IPS DF 4.7 (cell line): ENCODE data around the gene ILK.

Source experiments
- DNase-seq: peaks from one replicate; pipeline ENCODE4 v3.0.0-alpha.2; 2013; ENCODE audit warnings: low spot score; ENCODE audit errors: extremely low read depth

Gene ILK

GRCh38 chr11:6635082-6635932 lies 31.7 kb downstream of the ILK start:
- no peak for DNase-seq

- DNase-seq, result no peak
These were observed 32.9 kb downstream of the ILK start for GRCh38 chr11:6636480-6636879.

GRCh38 chr11:6637871-6638270 lies 34.3 kb downstream of the ILK start:
- no peak for DNase-seq

- DNase-seq, result no peak
These were observed 34.9 kb downstream of the ILK start for GRCh38 chr11:6638429-6638828.

- no peak for DNase-seq
These were observed 36.7 kb downstream of the ILK start for GRCh38 chr11:6640036-6640984.

GRCh38 chr11:6640985-6641701 lies 37.6 kb downstream of the ILK start:
- no peak for DNase-seq

GRCh38 chr11:6642957-6643356 lies 39.4 kb downstream of the ILK start:
- DNase-seq, result no peak

- DNase-seq, result no peak
These were observed 42.5 kb downstream of the ILK start for GRCh38 chr11:6646071-6646470.

GRCh38 chr11:6646576-6646917 lies 43.0 kb downstream of the ILK start:
- no peak for DNase-seq

- no peak for DNase-seq
These were observed 43.5 kb downstream of the ILK start for GRCh38 chr11:6646918-6647679.

GRCh38 chr11:6647836-6648235 lies 44.3 kb downstream of the ILK start:
- DNase-seq, result no peak

GRCh38 chr11:6648501-6648900 lies 44.9 kb downstream of the ILK start:
- DNase-seq, result no peak

GRCh38 chr11:6650104-6650503 lies 46.5 kb downstream of the ILK start:
- DNase-seq, result no peak

- no peak for DNase-seq
These were observed 47.4 kb downstream of the ILK start for GRCh38 chr11:6650980-6651379.

GRCh38 chr11:6652182-6652581 lies 48.6 kb downstream of the ILK start:
- no peak for DNase-seq

- no peak for DNase-seq
These were observed 49.5 kb downstream of the ILK start for GRCh38 chr11:6653097-6653496.

GRCh38 chr11:6653656-6654055 lies 50.1 kb downstream of the ILK start:
- no peak for DNase-seq

- no peak for DNase-seq
These were observed 50.9 kb downstream of the ILK start for GRCh38 chr11:6654281-6655019.

- no peak for DNase-seq
These were observed 51.6 kb downstream of the ILK start for GRCh38 chr11:6655020-6655789.
